ENCODE data around the gene SRRM5.
"Not testable (repeated sequence)": the region's sequence is repeated elsewhere in the genome, so short reads cannot be mapped to it uniquely, and the experiment has no call there.

Gene SRRM5

GRCh38 chr19:43611788-43612187 lies at the start of gene SRRM5:
Gene SRRM5 (plus strand): TSS chr19:43612088. CDS start chr19:43612122, 34 bp downstream.
- DNase-seq = no peak

GRCh38 chr19:43562226-43562697 lies 49.6 kb upstream of the SRRM5 start:
- no peak for DNase-seq

GRCh38 chr19:43562698-43563241 lies 49.1 kb upstream of the SRRM5 start:
- DNase-seq = peak; percentile 26 to 78

DNA sequence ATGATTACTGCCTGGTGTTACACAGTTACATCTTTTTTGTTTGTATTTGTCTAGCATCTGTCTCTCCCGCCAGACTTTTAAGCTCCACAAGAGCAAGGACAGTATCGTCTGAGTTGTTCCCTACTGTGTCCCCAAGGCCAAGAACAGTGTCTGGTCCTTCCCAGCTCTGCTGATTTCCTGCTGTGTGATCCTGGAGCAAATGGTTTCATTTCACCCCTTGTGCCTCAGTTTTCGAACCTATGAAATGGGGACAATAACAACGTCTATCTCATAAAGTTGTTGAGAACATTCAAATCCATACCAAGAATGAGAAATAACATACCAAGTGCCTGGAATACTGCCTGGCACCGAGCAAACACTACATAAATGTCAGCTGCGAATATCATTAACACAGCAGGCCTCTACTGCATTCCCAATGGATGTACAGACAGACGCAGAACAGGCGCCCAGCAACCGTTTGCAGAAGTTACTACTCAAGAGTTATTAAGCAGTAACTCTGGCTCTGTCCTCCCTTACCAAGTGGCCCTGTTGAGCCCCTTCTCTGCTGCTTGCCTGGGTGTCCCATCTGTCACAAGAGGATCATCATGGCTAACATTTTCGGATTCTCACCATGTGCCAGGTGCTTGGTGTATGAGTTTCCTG lies 48.0 kb upstream of the SRRM5 start:
- DNase-seq = peak in 1 of 2 experiments; percentile 44

DNA sequence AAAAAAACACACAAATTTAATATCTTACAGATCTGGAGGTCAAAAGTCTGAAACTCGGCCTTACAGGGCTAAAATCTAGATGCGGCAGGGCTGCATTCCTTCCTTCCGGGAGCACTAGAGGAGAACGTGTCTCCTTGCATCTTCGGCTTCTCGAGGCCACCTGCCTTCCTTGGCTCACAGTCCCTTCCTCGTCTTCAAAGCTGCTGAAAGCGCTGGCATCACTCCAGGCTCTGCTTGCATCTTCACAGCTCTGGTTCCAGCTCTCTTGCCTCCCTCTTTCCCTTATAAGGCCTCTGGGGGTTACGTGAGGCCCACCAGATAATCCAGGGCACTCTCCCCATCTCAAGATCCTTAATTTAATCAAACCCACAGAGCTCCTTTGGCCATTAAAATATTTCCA lies 47.1 kb upstream of the SRRM5 start:
- peak; percentile 24 to 79 for DNase-seq

DNA sequence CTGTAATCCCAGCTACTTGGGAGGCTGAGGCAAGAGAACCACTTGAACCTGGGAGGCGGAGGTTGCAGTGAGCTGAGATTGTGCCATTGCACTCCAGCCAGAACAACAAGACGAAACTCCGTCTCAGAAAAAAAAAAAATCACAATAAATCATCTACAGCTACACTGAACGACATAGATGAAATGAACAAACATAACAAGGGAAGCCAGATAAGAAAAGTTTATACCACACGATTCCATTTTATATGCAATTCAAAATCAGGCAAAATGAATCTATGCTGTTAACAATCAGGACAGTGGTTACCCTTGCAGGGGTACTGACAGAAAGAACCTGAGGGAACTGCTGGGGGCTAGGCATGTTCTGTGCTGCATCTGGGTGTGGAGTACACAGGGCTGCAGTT lies 42.2 kb upstream of the SRRM5 start:
- DNase-seq = no peak

DNA sequence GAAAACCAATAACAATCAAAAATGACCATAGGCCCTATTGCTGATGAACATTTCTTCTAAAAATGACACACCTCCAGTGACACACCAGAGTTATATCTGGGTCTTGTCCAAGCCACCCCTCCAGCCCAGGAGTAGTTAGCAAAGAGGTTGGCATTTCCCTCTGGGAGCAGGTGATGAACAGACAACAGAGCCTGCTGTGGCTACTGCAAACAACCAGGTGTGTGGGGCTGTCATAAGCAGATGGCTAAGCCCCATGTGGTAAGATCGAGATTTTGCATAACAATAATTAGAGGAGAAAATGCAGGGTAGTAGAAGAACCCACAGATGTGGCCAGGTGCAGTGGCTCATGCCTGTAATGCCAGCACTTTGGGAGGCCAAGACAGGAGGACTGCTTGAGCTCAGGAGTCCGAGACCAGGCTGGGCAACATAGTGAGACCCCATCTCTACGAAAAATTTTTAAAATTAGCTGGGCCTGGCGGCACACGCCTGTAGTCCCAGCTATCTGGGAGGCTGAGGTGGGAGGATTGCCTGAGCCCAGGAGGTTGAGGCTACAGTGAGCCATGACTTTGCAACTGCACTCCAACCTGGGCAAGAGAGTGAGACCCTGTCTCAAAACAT lies 41.6 kb upstream of the SRRM5 start:
- DNase-seq = no peak

GRCh38 chr19:43572171-43572588 lies 39.7 kb upstream of the SRRM5 start:
- DNase-seq = no peak

GRCh38 chr19:43574424-43575155 lies 37.3 kb upstream of the SRRM5 start:
- DNase-seq = no peak

DNA sequence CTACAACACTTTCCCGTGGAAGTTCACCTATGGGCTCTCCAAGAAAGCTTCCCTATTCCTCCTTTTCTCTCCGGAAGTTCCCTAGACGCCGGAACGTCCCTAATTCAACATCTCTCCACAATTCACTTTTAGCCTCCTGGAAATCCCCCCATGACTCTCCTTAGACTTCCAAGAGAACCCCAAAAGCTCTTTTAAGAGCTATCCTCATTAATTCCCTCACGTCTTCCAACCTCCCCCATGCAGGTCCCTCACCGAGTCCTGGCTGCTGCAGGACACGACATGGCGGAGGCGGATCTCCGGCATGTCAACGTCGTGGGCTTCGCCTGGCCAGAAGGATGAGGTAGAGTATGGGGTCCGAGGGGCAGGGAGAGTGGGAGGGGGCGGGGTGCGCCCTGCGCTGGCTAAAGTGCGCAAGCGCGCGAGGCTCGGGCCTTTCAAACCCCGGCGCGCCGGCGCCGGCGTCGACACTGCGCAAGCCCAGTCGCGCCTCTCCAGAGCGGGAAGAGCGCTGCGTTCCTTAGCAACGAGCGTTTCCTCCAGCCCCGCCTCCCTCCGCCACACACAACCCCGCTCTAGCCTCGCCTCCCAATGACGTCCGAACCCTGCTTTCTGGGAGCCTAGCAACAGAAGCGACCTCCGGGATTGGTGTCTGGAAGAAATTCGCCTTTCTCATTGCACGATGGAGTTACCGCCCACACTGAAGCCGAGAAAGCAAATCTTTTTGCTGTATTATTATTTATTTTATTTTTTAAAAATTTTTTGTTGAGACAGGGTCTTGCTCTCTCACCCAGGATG lies 36.5 kb upstream of the SRRM5 start, which contains the start of the genes PINLYP and XRCC1:
Gene PINLYP, plus strand, starts transcription at position 646 of the 795 bp plus-strand sequence. CDS start 1,391 bp downstream, outside the sequence.
Gene XRCC1, minus strand, starts transcription at position 372 of the 795 bp plus-strand sequence. Its CDS starts 69 bp downstream, at position 303.
- DNase-seq = peak; percentile 97 to 99

DNA sequence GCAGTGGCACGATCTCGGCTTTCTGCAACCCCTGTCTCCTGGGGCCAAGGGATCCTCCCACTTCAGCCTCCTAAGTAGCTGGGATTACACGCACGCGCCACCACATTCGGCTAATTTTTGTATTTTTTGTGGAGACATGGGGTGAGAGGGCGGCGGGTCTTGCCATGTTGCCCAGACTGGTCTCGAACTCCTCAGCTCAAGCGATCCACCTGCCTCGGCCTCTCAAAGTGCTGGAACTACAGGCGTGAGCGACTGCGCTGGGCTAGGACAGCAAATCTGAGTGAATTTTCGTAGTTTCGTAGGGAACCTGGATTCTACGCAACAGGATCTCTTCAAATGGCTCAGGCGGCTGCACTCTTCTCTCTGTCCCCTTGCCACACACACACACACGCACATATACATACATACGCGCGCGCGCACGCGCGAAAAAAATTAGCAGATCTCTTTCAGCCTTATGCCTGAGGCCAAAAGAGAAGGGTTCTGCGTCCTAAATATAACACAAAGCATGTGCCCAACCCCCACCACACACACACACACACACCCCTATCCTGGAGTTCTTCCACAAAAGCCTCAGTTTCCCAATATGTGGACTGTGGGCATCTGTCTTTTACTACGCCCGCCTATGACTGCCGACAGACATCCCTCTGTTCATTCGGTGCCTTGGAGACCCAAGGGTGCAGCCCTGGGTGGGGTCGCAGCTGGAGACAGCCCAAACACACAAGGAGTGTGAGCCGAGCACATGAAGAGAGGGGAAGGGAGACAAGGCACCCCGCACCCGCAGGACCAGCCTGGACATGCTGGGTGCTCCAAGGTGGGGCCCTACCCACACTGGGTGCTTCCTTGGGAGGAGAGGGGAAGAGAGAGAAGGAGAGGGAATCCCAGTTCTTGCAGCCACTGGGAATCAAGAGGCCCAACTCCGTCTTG lies 35.7 kb upstream of the SRRM5 start:
- no peak for DNase-seq

GRCh38 chr19:43578787-43579186 lies 33.1 kb upstream of the SRRM5 start:
- DNase-seq = no peak

- DNase-seq = no peak
These were observed 30.4 kb upstream of the SRRM5 start for GRCh38 chr19:43581467-43581866.

- no peak for DNase-seq
These were observed 29.4 kb upstream of the SRRM5 start for GRCh38 chr19:43582495-43582894.

DNA sequence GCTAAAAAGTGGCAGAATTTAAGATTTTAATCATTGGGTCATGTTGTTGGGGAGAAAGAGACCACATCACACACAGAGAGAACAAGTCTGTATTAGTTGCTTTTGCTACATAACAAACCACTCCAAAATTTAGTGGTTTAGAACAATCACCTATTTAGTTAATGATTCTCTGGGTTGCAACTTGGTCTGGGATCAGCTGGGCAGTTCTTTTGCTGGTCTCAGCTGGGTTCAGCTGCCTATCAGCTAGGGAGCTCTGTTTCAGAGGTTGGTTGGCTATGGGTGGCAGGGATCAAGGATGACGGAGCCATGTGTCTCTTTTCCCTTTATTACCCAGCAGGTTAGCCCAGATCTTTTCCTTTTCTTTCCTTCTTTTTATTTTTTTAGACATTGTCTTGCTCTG lies 27.4 kb upstream of the SRRM5 start:
- no peak for DNase-seq

GRCh38 chr19:43586346-43586745 lies 25.5 kb upstream of the SRRM5 start:
- DNase-seq = no peak

DNA sequence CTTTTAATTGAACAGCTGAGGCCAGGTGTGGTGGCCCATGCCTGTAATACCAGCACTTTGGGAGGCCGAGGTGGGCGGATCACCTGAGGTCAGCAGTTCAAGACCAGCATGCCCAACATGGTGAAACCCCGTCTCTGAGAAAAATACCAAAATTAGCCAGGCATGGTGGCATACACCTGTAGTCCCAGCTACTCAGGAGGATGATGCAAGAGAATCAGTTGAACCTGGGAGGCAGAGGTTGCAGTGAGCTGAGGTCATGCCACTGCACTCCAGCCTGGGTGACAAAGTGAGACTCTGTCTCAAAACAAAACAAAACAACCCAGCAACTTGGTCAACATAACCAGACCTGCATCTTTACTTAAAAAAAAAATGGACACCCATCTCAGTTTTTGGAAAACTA lies 24.9 kb upstream of the SRRM5 start:
- DNase-seq = not testable (repeated sequence)

- DNase-seq = no peak
These were observed 22.6 kb upstream of the SRRM5 start for GRCh38 chr19:43589277-43589676.

- no peak for DNase-seq
These were observed 22.2 kb upstream of the SRRM5 start for GRCh38 chr19:43589678-43590077.

GRCh38 chr19:43591904-43592772 lies 19.8 kb upstream of the SRRM5 start:
- DNase-seq = no peak

Data from NCI-H446 (cell line).